ENCODE measurements around the gene SLC22A1. TPM values are rescaled to one million over a fixed set of nuclear protein-coding genes. Genes with fewer than 3 reads are reported as not detected.

Gene SLC22A1
- total and polyA plus RNA-seq, 10 of the 15 experiments (the other 5 are each of a cell fraction or from before 2014, with no cell fraction given), result 0.09 to 0.28 (median 0.15) TPM; not detected in 3

DNA sequence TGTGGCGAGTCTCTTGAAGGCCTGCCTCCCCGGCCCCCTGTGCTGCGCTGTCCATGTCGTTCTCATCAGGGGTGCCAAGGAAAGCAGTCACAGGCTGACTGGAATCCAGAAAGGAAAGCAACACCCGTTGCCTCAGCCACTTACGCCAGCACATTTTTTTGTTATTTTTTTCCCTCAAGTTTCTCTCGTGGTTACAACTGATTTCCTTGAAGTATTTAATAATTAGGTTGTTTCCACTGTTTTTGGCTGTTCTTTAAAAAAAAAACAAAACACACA, 17.9 kb upstream of the SLC22A1 start:
- RAD21 ChIA-PET (ENCODE audit: unreplicated experiment), result no interaction called here
- WGBS (ENCODE audit: insufficient coverage, insufficient replicate concordance, low lambda C conversion rate, missing lambda C conversion rate), result 98% methylated on average over 7 of the region's 7 CpGs
- no peak overlapping the region for H3K9ac ChIP-seq (ENCODE audit: control insufficient read depth, insufficient read depth, low read length)
- DNase-seq (ENCODE audit: low read depth, low spot score), result no peak
- no peak for FAIRE-seq
- POLR2A ChIA-PET, result no interaction called here
- no peak overlapping the region for H2AFZ ChIP-seq (ENCODE audit: control insufficient read depth, low read depth, low read length)
- no peak overlapping the region for H3K4me2 ChIP-seq (ENCODE audit: control insufficient read depth, insufficient read depth)
- H3K4me3 ChIP-seq, result no peak overlapping the region
- H3K4me1 ChIP-seq (ENCODE audit: control insufficient read depth, insufficient read depth, low read length), result no peaks in the 10 kb centered on the region
- peaks cover 14 to 27% of the 10 kb centered on the region in 2 experiments for H3K36me3 ChIP-seq (ENCODE audit: control insufficient read depth in 2 of 2, insufficient read depth in 2 of 2, low read length in 1 of 2)
- CTCF ChIA-PET, result interaction anchor here (1.4 to 2.5 kb wide), 2 partner anchors 8 to 240 kb away, joined by 3 to 13 read pairs; no protein-coding TSS in a partner anchor
- no peaks in the 10 kb centered on the region for H3K27me3 ChIP-seq (replicated peaks in 1 of 2; ENCODE audit: control insufficient read depth in 2 of 2, insufficient read depth in 2 of 2, low read length in 1 of 2)
- H3K79me2 ChIP-seq (ENCODE audit: control insufficient read depth, insufficient read depth, low read length), result no peaks in the 10 kb centered on the region
- intact Hi-C loops (cut with micrococcal nuclease; ENCODE audit: unreplicated experiment), result loop anchor here (1.0 to 10.0 kb wide), 2 partner anchors 240 to 409 kb away; partner anchors contain the start of gene SOD2
- BruUV-seq (replicated peaks), result no TSS peak
- no peak for ATAC-seq
- in situ Hi-C loops (cut with MboI), result no loop called here
- H3K9me3 ChIP-seq (replicated peaks; ENCODE audit: control insufficient read depth, insufficient read depth, low read length), result no peaks in the 10 kb centered on the region
- no peaks in the 10 kb centered on the region for H4K20me1 ChIP-seq (ENCODE audit: control insufficient read depth, insufficient read depth)
- TF ChIP-seq BRCA1 (IDR thresholded peaks at IDR 0.05; ENCODE audit: low read depth, low read length), result no peak
- no peak for TF ChIP-seq BCL11A (IDR thresholded peaks at IDR 0.05; ENCODE audit: low read depth, low read length)
- TF ChIP-seq NFXL1 (IDR thresholded peaks at IDR 0.05; ENCODE audit: borderline replicate concordance), result no peak
- TF ChIP-seq, protein P1, sequence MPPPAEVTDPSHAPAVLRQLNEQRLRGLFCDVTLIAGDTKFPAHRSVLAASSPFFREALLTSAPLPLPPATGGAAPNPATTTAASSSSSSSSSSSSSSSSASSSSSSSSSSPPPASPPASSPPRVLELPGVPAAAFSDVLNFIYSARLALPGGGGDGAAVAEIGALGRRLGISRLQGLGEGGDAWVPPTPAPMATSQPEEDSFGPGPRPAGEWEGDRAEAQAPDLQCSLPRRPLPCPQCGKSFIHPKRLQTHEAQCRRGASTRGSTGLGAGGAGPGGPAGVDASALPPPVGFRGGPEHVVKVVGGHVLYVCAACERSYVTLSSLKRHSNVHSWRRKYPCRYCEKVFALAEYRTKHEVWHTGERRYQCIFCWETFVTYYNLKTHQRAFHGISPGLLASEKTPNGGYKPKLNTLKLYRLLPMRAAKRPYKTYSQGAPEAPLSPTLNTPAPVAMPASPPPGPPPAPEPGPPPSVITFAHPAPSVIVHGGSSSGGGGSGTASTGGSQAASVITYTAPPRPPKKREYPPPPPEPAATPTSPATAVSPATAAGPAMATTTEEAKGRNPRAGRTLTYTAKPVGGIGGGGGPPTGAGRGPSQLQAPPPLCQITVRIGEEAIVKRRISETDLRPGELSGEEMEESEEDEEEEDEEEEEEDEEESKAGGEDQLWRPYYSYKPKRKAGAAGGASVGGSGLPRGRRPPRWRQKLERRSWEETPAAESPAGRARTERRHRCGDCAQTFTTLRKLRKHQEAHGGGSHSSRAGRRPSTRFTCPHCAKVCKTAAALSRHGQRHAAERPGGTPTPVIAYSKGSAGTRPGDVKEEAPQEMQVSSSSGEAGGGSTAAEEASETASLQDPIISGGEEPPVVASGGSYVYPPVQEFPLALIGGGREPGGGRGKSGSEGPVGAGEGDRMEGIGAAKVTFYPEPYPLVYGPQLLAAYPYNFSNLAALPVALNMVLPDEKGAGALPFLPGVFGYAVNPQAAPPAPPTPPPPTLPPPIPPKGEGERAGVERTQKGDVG (CRISPR knock-in tag; IDR thresholded peaks at IDR 0.05), result no peak
- TF ChIP-seq NRF1 (conservative IDR thresholded peaks at IDR 0.05; ENCODE audit: low read depth, low read length), result no peak
- TF ChIP-seq RELA (IDR thresholded peaks at IDR 0.05; ENCODE audit: borderline replicate concordance, partially characterized antibody), result no peak
- no peak for TF ChIP-seq SMC3 (IDR thresholded peaks at IDR 0.05; ENCODE audit: borderline replicate concordance, low read length)
- no peak for TF ChIP-seq BHLHE40 (IDR thresholded peaks at IDR 0.05; ENCODE audit: borderline replicate concordance in 1 of 2, low read depth in 2 of 2, low read length in 1 of 2)
- TF ChIP-seq, protein P2, sequence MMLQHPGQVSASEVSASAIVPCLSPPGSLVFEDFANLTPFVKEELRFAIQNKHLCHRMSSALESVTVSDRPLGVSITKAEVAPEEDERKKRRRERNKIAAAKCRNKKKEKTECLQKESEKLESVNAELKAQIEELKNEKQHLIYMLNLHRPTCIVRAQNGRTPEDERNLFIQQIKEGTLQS (IDR thresholded peaks at IDR 0.05; ENCODE audit: borderline replicate concordance, extremely low read depth, low read depth, low read length), result no peak
- TF ChIP-seq TCF3 (IDR thresholded peaks at IDR 0.05; ENCODE audit: borderline replicate concordance, insufficient read depth, low read depth, low read length), result no peak
- TF ChIP-seq TARDBP (IDR thresholded peaks at IDR 0.05; ENCODE audit: borderline replicate concordance), result no peak
- no peak for TF ChIP-seq KDM1A (IDR thresholded peaks at IDR 0.05; ENCODE audit: borderline replicate concordance)
- no peak for TF ChIP-seq EZH2 (IDR thresholded peaks at IDR 0.05; ENCODE audit: borderline replicate concordance, control insufficient read depth, low read depth, low read length)
- no peak for TF ChIP-seq BACH1 (IDR thresholded peaks at IDR 0.05; ENCODE audit: borderline replicate concordance)
- TF ChIP-seq, protein P3, sequence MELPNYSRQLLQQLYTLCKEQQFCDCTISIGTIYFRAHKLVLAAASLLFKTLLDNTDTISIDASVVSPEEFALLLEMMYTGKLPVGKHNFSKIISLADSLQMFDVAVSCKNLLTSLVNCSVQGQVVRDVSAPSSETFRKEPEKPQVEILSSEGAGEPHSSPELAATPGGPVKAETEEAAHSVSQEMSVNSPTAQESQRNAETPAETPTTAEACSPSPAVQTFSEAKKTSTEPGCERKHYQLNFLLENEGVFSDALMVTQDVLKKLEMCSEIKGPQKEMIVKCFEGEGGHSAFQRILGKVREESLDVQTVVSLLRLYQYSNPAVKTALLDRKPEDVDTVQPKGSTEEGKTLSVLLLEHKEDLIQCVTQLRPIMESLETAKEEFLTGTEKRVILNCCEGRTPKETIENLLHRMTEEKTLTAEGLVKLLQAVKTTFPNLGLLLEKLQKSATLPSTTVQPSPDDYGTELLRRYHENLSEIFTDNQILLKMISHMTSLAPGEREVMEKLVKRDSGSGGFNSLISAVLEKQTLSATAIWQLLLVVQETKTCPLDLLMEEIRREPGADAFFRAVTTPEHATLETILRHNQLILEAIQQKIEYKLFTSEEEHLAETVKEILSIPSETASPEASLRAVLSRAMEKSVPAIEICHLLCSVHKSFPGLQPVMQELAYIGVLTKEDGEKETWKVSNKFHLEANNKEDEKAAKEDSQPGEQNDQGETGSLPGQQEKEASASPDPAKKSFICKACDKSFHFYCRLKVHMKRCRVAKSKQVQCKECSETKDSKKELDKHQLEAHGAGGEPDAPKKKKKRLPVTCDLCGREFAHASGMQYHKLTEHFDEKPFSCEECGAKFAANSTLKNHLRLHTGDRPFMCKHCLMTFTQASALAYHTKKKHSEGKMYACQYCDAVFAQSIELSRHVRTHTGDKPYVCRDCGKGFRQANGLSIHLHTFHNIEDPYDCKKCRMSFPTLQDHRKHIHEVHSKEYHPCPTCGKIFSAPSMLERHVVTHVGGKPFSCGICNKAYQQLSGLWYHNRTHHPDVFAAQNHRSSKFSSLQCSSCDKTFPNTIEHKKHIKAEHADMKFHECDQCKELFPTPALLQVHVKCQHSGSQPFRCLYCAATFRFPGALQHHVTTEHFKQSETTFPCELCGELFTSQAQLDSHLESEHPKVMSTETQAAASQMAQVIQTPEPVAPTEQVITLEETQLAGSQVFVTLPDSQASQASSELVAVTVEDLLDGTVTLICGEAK (IDR thresholded peaks at IDR 0.05; ENCODE audit: borderline replicate concordance), result no peak
- no peak for TF ChIP-seq STAT1 (conservative IDR thresholded peaks at IDR 0.05)
- SMC1A ChIA-PET (ENCODE audit: uncharacterized antibody, unreplicated experiment), result no interaction called here
- H3K27ac ChIP-seq (ENCODE audit: control insufficient read depth, insufficient read depth), result no peak overlapping the region

Measured in GM12878 (cell line).